Fibroblast of gingiva (primary cell): ENCODE data around the gene DMBX1.

ENCODE experiments used
- DNase-seq: peaks from one replicate; pipeline ENCODE4 v3.0.0-alpha.2; 2011; ENCODE audit warnings: low read depth

The DMBX1 gene

DNA sequence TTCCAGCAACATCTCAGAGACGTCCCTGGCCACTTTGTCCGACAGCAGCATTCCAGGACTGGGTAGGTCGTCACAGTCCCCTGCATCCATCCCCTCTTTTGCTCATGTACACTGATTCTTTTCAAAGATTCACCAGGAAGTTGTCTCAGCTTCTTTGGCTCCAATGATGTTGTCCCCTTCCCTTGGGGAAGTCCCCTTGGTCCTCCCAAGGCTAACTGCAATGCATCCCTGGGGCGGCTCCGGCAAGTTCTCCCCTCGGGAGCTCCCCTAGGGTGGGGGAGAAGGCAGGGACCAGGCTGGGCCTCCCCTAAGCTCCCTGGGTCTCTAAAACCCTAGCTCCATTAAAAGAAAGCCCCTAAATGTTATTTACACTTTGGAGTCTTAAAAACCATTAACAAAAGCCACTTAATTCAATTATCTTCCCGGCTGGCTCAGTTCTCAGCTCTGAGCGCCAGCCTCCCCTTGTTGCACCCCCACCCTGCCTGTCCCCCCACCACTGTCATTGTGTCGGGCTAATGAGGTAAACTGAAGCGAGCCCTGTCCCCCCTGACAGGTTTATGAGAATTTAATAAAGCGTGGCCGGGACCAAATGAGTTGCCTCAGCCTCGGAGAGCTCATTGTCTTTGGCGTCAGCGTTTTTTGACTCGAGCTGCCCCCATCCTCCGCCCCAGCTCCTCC lies 36.5 kb downstream of the DMBX1 start:
- DNase-seq: no peak

DNA sequence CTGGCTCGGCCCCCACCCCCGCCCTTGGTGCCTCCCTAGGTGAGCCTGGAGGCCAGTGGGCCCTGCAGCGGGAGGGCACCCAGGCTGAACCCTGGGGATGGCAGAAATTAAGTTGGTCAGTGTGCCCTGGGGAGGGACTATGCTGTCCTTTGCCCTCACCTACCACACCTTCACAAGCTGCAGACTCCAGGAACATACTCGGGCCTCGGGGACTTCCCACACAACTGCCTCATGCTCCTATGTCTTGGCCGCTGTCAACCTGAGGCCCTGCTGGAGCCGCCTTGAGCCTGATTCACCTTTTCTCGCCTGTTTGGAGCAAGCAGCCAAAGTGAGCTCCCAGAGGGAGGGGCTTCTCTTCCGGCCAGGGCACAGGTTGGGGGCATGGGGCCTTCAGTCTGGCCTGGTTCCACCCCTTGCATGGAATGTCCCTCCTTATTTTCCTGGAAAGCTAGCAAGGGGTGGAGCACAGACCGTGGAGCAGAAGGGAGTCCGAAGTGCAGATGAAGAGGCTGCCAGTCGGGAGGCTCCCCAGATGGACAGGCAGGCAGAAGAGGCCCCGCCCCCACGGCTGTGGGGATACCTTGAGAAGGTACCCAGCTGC lies 37.2 kb downstream of the DMBX1 start:
- DNase-seq: no peak

DNA sequence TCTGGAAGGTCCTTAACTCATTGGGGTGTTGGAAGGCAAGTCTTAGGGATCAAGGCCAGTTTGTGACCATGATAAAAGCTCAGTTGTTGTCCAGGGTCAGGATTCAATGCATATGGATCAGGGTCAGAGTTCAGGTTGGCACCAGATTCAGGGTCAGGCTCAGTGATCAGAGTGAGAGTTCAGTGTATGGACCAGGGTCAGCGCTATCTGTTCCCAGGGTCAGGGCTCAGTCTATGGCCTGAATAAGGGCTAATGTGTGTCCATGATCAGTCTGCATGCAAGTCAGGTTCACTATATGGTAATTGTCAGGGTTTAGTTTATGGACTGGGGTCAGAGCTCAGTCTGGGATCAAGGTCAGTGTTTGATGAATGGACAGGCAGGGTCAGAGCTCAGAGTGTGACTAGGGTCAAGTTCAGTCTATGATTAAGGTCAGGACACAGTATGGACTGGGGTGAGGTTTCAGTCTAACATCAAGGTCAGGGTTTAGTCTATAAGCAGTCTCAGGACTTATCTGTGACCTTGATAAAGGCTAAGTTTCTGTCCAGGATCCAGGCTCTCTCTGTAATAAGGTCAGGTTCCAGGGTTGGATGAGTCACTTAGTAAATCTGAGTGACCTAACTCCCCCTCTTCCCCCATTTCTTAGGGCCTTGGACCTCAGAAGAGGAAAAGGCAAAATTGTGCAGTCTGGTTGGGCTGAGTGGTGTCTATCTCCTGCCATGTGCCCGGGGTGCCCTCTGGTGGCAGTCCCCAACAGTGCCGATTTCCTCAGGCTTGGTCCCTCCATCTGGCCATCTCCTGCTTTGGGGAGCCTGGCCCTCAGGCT lies 38.0 kb downstream of the DMBX1 start:
- DNase-seq: peak; percentile 55

DNA sequence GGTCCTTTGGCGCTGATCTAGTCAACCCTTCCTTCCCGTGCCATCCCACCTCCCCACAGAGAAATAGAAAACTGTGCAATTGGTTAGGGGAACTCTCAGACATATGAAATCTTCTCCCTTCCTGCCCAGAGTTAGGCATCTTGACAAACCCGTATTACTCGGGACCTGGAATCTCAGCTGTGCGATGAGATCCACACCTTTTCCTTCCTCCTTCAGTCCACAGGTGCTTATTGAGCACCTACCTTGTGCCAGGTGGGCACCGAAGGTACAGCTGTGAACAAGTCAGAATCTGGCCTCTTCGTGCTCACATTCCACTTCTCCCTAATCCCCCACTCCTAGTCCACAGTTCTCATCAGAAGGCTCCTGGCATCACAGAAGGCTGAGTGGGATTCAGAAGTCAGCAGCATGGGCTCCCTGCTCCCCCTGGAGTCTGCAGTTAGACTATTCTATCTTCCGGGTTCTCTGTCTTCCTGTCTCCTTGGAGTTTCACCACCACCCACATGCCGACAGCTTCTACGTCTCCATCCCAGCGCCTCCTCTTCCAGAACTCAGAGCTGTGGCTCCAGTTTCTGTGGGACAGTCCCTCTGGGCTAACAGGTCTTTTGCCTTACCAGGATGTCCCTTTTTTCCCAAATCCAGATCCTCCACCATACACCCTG lies 38.8 kb downstream of the DMBX1 start:
- no peak for DNase-seq

DNA sequence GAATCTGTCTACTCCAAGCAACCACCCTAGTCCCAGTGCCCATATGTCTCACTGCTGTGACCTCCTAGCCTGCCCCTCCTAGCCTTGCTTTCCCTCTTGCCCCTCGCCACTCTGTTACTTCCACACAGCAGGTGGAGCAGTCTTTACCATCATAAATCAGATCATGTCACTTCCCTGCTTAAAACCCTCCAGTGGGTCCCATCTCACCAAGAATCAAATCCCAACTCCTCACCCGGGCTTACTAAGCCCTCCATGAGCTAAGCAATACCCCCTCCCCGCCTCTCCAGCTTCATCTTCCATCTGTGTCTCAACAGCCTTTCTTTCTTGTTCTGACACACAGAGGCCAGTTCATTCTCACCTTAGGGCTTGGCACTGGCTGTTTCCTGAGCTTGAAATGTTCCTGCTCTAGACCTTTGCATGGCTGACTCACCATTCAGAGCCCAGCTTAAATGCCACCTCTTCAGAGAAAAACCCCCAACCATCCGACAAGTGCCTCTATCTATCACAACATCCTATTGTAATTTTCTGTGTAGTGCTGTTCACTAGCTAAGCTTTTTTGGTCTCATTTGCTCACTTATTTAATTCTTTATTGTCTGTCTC lies 39.5 kb downstream of the DMBX1 start:
- no peak for DNase-seq

DNA sequence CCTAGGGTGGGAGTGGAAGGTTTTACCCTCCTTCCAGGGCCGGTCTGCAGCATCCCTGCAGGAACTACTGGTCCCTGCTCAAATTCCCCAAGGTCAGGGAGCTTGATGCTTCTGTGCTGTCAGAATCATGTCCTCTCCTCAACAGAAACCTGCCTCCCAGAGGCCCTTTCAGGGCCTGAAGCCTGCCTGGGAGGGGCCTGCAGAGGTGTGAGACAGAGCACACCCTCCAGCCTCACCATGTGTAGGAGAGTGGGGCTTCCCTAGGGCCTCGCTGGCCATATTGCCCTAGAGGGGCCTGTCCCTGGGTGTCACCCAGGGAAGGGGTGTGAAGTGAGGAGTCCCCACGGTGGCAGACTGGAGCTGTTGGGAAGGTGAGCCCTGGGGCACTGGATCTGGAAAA lies 40.7 kb downstream of the DMBX1 start:
- no peak for DNase-seq

DNA sequence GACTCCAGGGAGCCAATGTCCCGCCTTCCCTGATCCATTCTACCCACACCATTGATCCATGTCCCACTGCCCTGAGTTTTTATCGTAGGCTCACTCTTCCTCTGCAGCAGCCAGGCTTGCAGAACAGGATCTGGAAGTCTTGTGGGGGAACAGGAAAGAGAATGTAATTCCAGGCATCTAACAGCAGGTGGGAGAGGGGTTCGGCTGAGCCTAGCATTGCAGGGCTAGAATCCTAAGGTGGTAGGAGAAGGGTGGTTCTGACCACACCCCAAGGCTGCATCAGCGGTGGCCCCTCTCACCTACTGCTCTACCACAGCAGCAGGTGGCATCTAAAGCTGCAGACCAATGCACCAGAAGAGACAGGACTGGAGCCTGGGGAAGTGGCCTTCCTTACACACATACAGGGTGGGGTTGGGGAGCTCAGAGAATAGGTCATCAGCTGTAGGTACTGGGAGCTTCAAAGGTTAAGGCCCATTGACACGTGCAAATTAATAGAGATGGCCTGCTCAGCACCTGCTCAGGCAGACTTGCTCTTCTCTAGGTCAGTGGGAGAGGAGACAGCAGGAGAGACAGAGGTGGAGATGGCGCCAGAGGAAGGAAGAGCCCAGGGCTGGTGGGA lies 41.3 kb downstream of the DMBX1 start:
- DNase-seq: no peak

DNA sequence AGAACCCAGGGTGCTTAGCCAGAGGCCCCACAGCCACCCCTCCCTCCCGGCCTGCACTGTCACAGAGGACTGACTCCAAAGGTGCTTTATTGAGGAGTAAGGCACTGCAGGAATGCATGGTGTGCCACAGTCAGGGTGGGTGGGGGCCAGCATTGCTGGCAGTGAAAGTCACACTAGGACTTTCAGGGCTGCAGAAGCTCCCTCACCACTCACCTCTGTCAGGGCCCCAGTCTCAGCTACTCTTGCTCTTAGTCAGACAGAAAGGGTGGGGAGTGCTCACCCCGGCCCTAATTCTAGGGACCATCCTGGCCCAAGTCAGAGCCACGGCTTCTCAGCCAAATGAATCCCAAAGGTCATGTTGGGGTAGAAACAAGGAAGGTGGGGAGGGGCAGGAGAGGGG lies 42.5 kb downstream of the DMBX1 start:
- DNase-seq: no peak

DNA sequence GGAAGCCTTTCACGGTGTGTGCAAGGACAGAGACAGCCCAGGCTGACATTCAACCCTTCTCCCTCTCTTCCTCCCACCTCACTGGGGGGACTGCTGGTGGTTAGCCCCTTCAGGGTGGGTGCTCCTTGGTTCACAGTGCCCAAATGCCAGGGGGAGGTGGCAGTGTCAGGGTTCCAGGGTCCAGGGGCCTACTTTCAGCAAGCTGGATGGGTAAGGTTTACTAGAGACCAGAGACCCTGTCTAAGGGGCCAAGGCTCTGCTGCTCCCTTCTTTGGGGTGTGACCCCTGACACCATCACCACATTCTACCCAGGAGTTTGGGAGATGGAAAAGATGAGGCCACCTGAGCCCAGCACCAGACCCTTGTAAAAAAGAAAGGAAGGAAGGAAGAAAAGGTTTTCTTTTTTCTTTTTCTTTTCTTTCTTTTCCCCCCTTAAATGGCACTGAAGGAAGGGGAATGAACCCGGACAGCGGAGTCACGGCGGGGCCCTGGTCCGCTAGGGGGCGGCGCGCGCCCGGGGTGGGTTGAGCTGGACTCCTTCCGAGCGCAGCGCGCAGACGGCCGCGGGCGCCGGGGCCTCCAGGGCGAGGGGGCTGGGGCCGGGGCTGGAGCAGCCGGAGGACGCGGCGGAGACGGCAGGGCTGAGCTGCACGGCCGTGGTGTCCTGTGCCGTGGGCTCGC lies 43.0 kb downstream of the DMBX1 start:
- DNase-seq: peak; percentile 49

DNA sequence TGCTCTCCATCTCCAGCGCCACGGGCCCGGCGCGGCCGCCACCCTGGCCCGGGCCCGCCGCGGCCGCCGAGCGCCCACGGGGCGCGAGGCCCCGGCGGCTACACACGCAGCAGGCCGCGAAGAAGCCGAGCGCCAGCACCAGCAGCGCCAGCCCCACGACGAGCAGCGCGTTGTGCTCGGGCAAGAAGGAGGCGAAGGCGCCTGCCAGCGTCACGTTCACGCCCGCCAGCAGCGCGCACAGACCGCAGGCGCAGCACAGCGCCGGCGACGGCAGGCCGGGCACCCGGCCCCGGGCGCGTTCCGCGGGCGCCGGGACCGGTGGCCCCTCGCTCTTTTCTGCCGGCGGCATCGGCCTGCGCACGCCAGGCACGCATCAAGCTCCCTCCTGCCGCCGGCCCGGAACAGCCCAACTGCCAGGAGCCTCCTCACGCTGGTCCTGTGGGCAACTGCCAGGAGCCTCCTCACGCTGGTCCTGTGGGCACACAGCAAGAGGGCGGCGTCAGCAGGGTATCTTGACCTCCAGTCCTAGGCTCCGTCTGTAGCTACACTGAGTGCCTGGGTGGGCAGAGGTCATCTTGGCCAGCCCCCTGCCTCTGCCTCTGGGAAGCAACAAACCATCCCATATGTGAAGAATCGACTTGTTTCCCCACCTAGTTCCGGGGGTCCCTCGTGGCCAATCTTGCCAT lies 43.7 kb downstream of the DMBX1 start:
- peak; percentile 33 for DNase-seq

DNA sequence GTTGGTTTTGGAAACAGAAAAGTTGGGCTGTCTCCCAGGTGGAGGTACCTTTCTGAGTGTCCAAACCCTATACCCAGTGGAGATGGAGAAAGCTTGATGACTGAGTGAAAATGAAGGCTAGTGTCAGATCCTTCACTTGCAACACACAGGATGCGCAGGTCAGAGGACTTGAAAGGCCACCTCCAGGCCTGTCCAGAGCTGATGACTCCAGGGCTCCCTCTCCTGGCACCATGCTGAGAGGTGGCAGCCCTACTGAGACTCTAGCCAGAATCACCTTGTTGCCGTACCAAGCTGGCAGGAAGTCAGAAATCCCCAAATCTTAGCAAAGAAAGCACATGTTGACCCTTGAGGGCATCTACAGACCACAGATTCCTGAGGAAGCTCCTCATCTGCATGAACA lies 45.4 kb downstream of the DMBX1 start:
- DNase-seq: no peak

DNA sequence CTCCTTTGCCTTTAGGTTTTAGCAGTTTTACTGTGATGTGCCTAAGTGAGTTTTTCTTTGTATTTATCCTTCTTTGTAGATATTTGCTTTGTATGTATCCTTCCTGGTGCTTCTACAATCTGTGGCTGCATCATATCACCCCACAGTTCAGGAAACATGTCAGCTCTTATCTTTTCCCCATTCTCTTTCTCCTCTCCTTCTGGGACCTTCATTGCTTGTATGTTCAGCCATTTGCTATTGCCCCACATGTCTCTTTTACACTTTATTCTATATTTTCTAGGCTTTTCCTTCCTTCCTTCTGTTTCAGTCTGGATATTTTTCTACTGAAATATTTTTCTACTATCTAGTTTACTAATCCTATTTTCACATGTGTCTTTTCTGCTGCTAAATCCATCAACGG lies 46.9 kb downstream of the DMBX1 start:
- no peak for DNase-seq

DNA sequence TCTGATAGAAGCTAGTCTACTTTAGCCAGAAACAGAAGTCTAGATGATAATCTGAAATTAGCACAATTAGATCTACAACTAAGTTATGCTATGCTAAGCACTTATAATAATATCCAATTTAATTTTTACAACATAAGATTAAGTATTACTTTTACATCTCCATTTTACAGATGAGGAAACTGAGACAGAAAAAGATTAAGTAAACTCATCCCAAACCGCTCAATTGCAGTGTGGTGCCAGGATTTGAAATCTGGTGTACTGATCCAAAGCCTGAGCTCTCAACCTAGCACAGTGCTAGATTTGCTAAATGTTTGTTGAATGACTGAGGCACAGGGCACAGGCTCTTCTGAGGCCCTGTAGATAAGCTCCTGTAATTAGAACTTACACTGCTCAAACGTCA lies 48.0 kb downstream of the DMBX1 start:
- no peak for DNase-seq

DNA sequence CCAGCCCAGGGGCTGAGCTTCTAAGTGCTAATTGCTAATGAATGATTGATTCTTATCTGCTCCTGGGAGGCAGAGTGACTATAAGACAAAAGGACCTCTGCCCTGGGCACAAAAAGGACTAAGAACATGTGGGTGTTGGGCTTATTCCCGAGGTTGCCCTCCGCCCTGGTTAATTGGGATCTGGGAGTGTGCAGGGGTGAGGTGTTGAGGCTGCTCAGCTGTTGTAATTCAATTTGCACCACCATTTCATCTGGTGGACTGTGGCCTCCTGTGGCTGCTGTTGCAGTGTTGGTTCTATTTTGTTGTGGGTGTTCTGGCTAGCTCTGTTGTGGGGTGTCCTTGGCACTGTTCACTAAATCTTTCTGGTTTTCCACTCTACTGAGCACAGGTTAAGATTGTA lies 48.5 kb downstream of the DMBX1 start:
- DNase-seq: no peak
